GM21390 (cell line): ENCODE measurements around the gene TENT5A.

Experiments
- ATAC-seq: cut with Tn5 transposase; IDR thresholded peaks from one replicate; pipeline ENCODE4 v1.9.1; 2021; ENCODE audit not compliant: unreplicated experiment

TENT5A gene

GRCh38 chr6:81718126-81718525 is 34.4 kb downstream of the TENT5A start:
- no peak for ATAC-seq

- ATAC-seq: no peak
Observed at GRCh38 chr6:81714684-81715083, 37.8 kb downstream of the TENT5A start.

DNA sequence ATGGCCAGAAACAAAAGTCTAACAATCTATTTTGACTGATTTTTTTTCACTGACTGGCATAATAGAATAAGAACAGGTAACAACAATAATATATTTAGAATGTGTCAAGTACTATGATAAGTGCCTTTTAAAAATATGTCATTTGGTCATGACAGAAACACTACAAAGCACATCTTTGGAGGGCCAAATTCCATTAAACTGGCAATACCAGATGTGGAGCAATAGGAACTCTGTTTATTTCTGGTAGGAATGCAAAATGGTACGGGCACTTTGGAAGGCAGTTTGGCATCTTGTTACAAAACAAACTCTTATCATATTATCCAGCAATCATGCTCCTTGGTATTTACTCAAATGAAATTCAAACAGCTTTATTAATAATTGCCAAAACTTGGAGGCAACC is 39.3 kb downstream of the TENT5A start:
- ATAC-seq: no peak

DNA sequence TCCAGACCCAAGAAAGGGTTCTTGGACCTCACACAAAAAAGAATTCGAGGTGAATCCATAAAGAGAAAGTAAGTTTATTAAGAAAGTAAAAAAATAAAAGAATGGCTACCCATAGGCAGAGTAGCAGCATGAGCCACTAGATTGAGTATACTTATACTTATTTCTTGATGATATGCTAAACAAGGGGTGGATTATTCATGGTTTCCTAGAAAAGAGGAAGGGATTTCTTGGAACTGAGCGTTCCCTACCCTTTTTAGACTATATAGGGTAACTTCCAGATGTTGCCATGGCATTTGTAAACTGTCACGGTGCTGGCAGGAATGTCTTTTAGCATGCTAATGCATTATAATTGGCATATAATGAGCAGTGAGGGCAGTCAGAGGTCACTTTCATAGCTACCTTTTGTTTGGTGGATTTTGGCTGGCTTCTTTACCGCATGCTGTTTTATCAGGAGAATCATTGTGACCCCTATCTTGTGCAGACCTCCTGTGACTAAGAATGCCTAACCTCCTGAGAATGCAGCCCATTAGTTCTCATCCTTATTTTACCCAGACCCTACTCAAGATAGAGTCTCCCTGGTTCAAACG is 44.3 kb downstream of the TENT5A start:
- ATAC-seq: no peak

- no peak for ATAC-seq
Observed at GRCh38 chr6:81704700-81705099, 47.8 kb downstream of the TENT5A start.

- no peak for ATAC-seq
Observed at GRCh38 chr6:81700414-81700813, 52.1 kb downstream of the TENT5A start.

DNA sequence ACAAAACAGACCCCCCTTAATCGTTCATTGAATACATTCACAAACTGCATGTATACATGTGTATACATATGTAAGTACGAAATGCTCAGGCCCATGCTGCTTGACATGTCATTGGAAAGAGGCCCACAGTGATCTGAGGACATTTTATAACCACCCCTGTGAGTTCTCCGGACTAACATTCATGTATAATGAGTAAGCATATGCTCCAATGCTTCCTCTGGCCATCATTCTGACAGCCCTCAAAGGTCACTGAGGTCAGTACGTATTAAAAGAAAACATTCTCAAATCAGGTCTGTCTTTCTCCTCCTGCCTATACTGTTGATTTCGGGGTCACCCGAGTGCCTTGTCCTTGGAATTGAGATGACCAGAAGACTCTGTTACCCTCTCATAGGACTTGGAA is 54.9 kb downstream of the TENT5A start:
- ATAC-seq: no peak

GRCh38 chr6:81696524-81696923 is 56.0 kb downstream of the TENT5A start:
- ATAC-seq: no peak
